ENCODE data around the gene NOL4L.

Gene NOL4L

DNA sequence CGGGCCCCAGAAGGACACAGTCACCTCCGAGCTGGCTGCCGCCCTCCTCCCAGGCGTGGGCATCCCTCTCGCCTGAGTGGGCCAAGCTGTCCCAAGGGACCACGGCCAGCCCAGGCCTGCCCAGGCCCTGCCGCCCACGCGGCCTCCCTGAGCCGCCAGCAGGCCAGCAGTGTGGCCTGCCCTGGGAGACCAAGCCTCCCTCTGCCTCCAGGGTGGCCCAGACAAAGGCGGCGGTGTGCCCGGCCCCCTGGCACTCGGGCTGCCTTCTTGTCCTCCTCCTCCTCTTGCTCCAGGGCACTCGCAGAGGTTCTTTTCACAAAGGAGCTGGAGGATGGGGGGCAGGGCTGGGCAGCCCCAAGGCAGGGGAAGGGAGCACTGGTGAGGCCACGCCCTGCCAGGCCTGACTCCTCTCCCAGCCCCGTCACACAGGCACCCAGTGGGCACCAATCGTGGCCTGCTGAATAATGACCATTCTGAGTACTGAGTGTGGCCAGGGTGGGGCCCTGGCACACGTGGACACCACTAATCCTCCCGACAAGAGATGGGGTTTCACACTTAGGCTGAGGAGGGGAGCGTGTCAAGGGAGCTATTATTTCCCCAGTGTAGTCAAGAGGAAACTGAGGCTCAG is 25.3 kb downstream of the NOL4L start:
- no peak for DNase-seq

DNA sequence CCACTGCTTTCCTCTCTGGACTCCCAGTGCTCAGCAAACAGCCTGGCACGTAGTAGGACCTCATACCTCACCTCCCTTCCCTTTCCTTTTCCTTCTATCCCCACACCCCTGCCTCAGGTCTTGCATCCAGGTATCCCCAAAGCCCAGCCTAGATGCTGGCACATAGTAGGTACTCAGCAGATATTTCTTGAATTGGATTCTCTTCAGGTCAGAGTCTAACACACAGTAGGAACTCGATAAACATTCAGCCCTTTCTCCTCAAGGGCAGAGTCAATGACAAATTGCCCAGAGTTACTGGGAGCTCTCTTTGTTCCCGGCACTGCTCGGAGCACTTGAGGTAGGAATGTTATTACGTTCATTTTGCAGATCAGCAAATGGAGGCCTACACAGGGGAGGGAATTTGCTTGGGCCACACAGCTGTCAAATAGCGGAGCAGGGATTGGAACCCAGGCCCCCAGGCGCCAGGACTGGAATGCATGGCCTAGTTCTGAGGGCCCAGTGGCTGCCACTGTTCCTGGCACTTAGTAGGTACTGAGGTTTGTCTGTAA is 25.9 kb downstream of the NOL4L start:
- DNase-seq: no peak

DNA sequence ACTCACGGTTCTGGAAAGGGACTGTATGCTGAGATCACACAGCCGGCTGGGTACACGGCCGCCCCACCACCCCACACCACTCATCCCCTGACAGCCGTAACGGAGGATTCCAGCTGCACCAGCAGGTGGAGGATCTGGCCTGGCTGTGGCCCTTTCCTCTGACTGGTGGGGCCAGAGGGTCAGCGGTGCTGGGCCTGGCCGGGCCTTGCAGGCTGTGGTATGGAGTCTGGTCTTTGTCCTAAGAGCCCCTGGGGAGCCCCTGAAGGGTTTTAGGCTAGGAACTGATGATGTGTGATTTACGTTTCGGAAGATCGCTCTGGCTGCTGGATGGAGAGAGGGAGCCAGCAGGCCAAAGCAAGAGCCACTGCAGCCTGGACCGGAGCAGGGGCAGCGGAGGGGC is 26.6 kb downstream of the NOL4L start:
- no peak for DNase-seq

DNA sequence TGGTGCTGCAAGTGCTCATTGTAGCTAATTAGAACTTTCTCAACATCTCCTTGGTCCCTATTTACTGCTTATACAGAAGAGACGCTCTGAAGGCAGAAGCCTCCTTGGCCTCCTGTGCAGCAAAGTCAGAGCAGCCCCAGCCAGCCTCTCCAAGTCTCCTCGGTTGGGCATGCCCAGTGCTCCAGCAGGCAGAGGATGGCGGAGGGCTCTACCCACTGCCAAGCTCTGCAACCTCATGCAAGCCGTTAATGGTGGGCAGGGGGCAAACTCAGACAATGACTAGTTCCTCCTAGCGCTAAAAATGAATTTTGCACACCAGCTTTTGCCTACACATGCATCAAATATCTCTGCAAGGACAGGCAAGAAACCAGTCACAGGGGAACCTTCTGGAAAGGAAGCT is 27.8 kb downstream of the NOL4L start:
- no peak for DNase-seq

DNA sequence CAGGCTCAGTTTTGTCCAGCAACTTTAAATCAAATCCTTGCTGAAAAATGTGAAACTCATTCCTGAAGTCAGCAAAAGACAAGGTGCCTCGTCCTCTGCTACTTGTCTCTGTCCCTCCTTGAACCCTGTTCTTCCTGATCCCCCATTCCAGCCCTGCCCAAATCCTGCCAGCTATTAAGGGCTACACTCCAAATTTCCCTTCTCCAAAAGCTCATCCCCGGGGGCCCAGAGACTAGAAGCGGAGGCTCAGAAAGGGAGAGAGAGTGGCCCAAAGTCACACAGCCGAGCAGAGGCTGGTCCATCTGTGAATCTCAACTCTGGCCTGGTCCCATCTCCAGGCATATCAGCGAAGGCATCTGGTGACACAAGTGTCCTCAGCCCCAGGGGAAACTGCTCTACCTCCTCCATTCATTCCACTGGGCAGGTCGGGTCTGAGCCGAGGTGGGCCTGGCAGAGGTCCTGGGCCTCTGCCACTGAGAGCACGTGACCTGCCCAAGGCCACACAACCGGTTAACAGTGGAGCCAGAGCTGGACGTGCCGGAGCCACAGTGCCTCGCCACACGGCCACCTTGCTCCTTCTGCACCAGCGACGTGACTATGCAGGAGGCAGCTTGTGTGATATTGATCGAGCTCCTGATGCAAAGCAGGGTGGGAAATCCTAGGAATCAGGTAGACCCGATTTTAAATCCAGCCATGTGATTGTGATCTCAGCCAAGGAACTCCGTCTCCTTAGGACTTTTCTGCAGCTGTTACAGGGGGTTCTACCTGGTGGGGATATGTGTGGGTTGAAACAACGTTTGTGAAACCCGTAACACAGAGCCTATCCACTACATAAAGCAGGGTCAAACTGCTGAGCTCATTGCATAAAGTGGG is 28.6 kb downstream of the NOL4L start:
- no peak for DNase-seq

DNA sequence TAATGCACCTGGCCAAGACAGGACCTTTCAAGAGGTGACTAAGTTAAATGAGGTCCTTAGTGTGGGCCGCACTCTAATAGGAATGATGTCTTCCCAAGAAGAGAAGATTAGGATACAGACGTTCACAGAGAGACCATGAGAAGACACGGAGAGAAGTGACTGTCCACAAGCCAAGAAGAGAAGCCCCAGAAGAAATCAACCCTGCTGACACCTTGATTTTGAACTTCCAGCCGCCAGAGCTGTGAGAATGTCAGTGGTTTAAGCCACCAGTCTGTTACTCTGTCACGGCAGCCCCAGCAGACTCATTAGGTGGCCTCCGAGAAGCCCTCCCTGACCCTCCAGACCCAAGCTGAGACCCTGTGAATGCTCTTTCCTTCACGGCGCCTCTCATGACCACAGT is 29.5 kb downstream of the NOL4L start:
- no peak for DNase-seq

DNA sequence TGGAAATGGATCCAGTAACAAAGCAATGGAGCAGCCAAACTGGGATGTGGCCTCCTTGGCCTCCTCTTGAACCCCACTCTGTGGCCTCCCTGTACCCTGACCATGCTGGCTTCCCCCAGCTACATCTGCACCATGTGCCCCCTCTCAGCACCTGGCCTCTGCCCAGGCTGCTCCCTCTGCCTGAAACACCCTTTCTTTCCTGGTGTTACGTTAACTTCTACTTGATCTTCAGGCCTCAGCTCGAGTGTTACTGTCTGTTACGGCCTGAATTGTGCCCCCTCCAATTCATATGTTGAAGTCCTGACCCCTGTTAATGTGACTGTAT is 30.2 kb downstream of the NOL4L start:
- no peak for DNase-seq

DNA sequence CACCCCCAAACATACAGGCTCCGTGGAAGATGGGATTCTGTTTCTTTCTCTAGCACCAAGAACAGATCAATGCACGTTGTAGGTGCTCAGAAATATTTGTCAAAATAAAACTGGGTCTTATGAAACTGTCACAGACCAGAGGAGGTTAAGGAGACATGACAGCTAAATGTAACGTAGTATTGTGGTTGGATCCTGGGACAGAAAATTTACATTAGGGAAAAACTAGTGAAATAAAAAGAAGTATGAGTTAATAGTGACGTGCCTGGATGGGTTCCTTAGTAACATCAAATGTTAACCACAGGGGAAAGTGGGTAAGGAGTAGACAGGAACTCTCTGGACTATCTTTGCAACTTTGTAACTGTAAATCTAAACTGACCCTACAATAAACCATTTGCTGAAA is 31.5 kb downstream of the NOL4L start:
- no peak for DNase-seq

DNA sequence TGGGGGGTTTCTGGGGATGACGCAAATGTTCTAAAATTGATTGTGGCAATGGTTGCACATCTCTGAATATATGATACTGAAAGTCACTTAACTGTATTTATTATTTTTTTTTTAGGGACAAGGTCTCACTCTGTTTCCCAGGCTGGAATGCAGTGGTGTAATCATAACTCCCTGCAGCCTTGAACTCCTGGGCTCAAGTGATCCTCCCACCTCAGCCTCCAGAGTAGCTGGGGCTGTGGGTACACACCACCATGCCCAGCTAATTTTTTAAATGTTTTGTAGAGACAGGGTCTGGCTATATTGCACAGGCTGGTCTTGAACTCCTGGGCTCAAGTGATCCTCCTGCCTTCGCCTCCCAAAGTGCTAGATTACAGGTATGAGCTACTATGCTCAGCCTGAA is 33.4 kb downstream of the NOL4L start:
- no peak for DNase-seq

DNA sequence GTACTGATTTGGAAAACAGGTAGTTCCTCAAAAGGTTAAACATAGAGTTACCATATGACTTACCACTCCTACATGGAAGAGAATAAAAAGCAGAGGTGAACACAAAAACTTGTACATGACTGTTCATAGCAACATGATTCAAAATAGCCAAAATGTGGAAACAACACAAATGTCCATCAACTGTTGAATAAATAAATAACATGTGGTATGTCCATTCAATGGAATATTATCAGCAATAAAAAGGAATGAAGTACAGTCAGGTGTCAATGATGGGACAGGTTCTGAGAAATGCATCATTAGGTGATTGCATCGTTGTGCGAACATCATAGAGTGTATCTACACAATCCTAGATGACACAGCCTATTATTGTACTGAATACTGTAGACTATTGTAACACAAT is 35.3 kb downstream of the NOL4L start:
- DNase-seq: no peak

DNA sequence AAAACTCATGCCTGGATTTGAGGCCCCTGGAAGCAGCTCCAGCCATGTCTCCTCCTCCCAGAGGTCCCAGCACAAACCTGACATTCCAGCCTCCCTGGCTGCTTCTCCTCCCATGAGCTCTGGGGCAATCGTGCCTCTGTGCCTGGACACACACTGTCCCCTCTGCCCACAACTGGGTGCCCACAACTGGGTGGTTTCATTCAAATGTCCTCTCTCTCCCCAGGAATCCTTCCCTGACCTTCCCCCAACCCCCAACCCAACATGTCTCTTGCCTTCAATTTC is 37.4 kb downstream of the NOL4L start:
- no peak for DNase-seq

DNA sequence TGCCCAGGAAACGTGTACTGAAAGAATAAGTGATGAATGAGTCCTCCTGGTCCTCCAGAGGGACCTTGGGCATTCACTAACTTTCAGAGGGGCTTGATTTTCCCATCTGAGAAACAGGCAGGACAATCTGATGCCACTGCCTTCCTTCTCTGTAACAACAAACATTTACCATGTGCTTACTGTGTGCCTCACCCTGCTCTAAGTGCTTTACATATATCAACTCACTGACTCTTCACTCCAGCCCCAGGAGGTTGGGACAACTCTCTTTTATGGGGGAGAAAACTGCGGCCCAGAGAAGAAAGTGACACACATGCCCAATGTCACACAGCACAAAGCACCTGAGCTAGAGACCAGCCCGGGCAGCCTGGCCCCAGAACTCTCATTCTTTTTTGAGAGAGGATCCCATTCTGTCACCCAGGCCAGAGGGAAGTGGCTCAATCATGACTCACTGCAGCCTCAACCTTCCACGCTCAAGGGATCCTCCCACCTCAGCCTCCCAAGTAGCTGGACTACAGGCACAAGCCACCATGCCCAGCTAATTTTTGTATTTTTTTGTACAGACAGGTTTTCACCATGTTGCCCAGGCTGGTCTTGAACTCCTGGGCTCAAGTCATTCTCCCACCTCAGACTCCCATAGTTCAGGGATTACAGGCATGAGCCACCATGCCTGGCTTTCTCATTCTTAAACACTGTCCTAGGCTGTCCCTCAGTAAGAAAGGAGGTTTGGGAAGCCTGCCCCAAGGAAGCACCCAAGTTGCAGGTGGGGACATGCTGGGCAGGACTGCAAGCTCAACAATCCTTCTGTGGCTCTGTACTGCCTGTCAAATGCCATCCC is 38.0 kb downstream of the NOL4L start:
- no peak for DNase-seq

DNA sequence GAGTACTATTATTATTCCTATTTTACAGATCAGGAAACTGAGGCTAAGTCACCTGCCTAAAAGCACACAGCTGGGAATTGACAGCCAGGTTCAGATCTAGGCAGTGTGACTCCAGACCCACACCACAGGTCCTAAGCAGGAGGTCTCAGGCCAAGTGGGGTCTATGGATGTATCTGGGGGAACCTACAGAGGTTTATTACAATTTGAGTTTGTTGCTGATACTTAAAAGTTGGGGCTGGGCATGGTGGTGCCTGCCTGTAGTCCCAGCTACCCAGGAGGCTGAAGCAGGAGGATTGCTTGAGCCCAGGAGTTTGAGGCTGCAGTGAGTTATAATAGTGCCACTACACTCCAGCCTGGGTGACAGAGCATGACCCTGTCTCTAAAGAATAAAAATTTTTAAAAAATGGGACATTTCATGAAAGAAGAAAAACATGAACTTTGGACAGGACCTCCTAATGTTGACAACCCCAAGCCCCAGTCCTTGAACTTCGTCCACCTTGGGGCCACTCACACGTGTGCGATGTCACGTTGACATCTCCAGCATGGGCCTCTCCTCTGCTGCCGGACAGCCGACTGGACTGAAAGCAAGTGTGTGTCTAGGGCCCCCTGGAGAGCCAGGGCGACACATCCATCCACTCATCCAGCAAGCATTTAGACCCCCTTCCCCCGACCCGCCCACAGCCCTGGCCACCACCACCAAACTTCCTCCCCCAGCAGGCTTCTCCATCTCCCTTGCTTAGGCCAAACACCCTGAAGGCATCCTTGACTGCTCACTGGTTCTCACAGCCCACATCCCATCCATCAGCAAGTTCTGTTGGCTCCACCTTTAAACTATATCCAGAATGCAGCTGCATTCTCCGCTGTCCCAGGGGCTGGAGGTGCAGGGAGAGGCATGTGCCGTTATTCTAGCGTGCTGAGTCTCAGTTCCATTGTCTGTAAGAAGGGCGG is 40.0 kb downstream of the NOL4L start:
- DNase-seq: no peak

DNA sequence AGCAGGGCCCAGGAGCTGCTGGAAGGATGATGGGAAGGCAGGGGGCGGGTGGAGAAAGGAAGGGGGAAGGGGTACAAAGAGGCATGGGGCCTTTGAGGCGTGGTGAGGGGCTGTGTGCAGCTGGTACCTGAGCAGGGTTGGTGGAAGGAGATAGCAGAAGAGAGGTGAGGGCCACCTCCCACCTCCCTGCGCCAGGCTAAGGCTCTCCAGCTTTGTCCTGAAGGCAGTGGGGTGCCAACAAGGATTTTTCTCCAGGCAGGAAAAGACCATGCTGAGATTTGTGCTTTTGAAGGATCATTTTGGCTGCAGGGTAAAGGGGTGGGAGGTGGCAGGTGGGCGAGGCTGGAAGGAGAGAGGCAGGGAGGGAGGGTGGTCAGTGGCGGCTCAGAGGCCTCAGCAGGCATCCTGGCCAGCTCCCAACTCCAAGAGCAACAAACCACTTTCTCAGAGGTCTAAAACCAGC is 40.8 kb downstream of the NOL4L start:
- no peak for DNase-seq

DNA sequence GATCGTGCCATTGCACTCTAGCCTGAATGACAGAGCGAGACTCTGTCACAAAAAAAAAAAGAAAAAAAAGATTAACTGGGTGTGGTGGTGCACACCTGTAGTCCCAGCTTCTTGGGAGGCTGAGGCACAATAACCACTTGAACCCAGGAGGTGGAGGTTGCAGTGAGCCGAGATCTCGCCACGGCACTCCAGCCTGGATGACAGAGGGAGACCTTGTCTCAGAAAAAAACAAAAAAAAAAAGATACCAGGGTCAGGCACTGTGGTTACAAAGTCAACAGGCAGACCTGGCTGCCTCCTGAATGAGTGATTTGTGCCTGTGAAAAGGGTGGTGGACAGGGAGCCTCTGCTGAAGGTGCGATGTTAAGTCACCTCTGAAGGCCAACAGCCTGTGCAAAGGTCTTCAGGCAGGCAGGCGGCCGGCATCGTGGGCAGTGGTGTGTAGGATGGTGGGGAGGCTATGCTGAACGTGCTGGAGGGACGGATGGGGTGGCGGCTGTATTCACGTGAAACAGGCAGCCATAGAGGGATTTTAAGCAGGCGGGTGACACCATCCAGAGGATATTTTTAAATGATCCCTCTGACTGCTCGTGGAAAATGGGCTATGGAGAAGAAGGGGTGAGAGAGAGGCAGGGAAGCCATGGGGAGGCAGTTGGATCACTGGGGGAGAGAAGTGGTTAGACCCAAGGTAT is 41.4 kb downstream of the NOL4L start:
- no peak for DNase-seq

DNA sequence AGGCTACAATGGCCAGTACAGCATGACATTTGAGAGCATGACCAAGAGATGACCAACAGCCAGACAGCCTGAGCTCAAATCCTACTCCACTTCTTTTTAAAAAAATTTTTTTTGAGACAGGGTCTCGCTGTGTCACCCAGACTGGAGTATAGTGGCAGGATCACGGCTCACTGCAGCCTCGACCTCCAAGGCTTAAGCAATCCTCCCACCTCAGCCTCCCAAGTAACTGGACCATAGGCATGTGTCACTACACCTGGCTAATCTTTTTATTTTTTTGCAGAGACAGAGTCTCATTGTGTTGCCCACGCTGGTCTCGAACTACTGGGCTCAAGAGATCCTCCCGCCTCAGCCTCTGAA is 42.9 kb downstream of the NOL4L start:
- no peak for DNase-seq

DNA sequence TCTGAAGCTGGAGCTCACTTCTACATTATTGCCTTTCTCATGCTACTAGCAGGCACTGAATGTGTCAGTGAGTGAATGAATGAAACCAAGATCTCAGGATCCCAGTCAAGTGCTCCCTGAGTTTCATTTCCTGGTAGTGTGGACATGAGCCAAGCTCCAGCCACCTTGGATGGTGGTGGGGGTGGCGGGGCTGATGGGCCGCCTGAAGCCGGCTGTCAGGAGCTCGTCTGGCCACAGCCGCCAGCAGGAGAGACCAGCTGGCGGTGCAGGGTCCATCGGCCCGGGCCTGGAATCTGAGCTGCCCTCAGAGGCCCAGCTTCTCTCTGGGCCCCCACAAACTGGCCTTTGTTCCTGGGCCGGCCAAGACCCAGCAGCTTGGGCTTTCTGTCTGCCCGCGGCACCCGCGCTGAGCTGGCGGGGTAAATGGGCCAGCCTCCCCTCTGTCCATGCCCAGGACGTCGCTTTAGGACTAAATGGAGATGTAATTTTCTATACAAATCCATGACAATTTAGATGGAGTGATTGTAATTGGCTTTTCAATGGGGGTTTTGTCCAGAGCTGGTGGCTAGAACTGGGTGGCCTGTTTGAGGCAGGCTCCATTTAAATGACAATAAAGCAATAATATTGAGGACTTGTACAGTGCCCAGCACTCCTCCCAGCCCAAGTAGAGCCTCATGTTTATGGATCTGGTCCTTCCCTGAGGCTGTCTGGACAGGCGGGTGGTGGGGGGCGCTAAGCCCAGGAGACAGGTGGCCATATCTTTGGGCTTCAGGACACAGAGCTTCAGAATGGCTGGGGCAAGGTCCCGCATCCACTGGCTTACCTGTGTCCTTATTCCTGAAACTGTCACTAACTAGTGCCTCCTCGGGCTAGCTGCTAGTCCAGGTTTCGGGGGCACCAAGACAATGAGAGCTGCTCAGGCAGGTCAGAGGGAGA is 43.5 kb downstream of the NOL4L start:
- no peak for DNase-seq

DNA sequence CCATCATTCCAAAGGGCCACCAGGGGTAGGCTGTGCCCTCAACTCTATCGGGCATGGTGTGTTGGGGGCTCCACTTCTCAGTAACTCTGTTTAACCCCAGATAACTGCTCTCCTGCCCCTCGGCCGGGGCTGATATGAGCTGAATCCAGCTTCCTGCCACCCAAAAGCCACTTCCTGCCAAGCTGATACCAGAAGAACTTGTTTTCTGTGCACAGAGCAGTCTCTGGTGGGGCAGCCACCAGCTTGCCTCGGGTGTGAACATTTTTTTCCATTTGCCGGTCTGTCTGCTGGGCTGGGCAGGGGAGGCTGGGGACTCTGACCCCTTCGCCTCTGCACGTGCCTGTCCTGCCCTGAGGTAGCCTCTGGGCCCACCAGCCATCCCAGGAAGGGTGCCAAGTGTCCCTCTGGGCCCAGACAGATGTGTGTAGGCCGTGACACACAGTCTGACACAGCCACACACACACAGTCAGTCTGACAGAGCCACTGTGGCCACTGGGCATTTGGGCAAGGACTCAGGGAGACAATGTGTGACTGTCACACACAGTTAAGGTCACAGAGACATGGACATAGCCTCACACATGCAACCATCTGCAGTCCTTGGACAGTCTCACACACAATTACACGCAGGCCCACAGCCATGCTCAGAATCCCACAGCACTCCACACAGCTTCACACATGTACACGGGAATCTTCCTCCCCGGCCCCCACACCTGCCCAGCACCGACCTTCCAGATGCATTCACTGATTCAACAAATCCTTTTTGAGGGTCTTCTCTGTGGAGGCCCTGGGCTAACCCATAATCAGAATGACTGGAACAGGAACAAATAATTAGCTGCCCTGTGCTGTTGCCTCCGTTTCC is 45.1 kb downstream of the NOL4L start:
- no peak for DNase-seq

DNA sequence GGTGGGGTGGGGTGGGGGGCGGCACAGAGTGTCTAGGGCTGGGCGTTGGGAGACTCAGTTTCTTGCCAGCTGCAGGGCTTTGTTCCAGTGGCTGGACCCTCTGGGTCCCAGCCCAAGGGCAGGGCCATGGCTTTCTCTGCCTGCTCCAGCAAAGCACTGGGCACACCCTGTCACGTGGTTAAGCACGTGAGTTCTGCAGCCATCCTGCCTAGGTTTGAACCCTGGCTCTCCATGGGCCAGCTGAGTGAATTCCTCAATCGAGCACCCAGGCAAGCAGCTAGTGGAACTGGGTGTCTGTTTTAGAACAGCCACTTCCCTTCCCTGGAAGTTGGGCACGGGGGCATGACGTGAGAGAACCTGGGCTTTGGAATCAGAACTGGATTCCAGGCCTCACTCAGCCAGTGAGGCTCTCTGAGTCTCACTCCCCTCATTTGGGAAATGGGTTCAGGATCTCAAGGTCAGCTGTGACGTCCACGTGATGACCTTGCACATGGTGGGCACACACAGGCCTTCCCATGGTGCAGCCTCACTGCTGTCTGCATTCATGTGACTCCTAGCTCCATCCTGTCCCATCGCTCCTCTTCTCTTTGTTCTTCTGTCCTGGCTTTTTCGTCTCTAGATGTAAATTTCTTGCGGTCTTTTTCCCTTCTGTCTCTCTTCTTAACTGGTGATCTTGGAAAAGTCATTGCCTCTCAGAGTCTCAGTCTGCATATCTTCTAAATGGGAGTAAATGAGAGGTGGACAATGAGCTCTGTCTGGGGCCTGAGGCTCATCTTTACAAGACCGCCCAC is 45.9 kb downstream of the NOL4L start:
- DNase-seq: no peak
